Measurements from ENCODE around the gene N4BP2L2. TPM values are rescaled to one million over a fixed set of nuclear protein-coding genes. Genes with fewer than 3 reads are reported as not detected.

N4BP2L2 gene
- total and polyA plus RNA-seq, 8 donors, result 25.5 to 232 (median 123) TPM

- no peak for DNase-seq
- H3K27ac ChIP-seq, result no peak overlapping the region
- TF ChIP-seq CTCF (IDR thresholded peaks at IDR 0.05) (no peak), POLR2AphosphoS5 (IDR thresholded peaks at IDR 0.05) (no peak), EP300 (IDR thresholded peaks at IDR 0.05) (no peak), POLR2A (IDR thresholded peaks at IDR 0.05) (no peak)
- WGBS, 5 donors, result 85 to 89% (median 85%) methylated on average over 3 of the region's 3 CpGs
- no peaks in the 10 kb centered on the region for H3K27me3 ChIP-seq
- H3K36me3 ChIP-seq, result peaks cover 13 to 78% (median 76%) of the 10 kb centered on the region in 4 donors
- peaks cover 0 to 9% (median 0%) of the 10 kb centered on the region in 4 donors for H3K4me1 ChIP-seq
- intact Hi-C loops (cut with DNase I; ENCODE audit: low total_unique reads), result no loop called here
- no peak overlapping the region for H3K4me3 ChIP-seq
- no peaks in the 10 kb centered on the region for H3K9me3 ChIP-seq
These were observed 23.3 kb downstream of the N4BP2L2 start for GRCh38 chr13:32515246-32515645.

DNA sequence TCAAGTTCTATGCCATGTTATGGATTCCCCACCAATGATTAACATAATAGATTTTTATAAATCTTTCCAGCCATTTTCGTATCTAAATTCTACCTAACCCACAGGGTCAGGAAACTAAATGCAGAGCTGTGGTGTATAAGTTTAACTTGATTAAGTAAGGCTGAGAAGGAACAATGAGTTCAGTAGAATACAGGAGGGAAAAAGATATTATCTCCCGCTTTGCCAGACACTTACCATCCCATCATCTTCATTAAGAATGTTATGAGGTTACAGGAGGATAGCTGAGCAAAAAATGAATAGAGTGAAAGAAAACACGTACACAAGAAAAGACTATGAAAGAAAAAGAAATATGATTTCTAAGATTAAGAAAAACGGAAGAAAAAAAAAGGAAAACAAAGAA, 27.1 kb downstream of the N4BP2L2 start:
- Histone ChIP-seq H3K4me1 (no peaks in the 10 kb centered on the region), H3K27ac (no peak overlapping the region), H3K9me3 (no peaks in the 10 kb centered on the region), H3K36me3 (peaks cover 5 to 66% (median 58%) of the 10 kb centered on the region in 4 donors), H3K4me3 (no peak overlapping the region), H3K27me3 (no peaks in the 10 kb centered on the region)
- WGBS, 5 donors, result 83 to 96% (median 92%) methylated on average over 4 of the region's 4 CpGs
- TF ChIP-seq CTCF (IDR thresholded peaks at IDR 0.05) (no peak), EP300 (IDR thresholded peaks at IDR 0.05) (no peak), POLR2A (IDR thresholded peaks at IDR 0.05) (no peak), POLR2AphosphoS5 (IDR thresholded peaks at IDR 0.05) (no peak)
- intact Hi-C loops (cut with DNase I; ENCODE audit: low total_unique reads), result no loop called here
- DNase-seq, result no peak

- no peak for DNase-seq
- H3K4me1 ChIP-seq, result no peaks in the 10 kb centered on the region
- no peak overlapping the region for H3K4me3 ChIP-seq
- no peaks in the 10 kb centered on the region for H3K9me3 ChIP-seq
- no peaks in the 10 kb centered on the region for H3K27me3 ChIP-seq
- intact Hi-C loops (cut with DNase I; ENCODE audit: low total_unique reads), result no loop called here
- 94 to 97% (median 97%) methylated on average over 2 of the region's 2 CpGs for WGBS, 5 donors
- peaks cover 0 to 42% (median 28%) of the 10 kb centered on the region in 4 donors for H3K36me3 ChIP-seq
- TF ChIP-seq EP300 (IDR thresholded peaks at IDR 0.05) (no peak), POLR2A (IDR thresholded peaks at IDR 0.05) (no peak), POLR2AphosphoS5 (IDR thresholded peaks at IDR 0.05) (no peak), CTCF (IDR thresholded peaks at IDR 0.05) (no peak)
- H3K27ac ChIP-seq, result no peak overlapping the region
These were observed 33.7 kb downstream of the N4BP2L2 start for GRCh38 chr13:32504876-32505275.

GRCh38 chr13:32504263-32504662, 34.3 kb downstream of the N4BP2L2 start:
- DNase-seq, result no peak
- Histone ChIP-seq H3K36me3 (peaks cover 0 to 41% (median 25%) of the 10 kb centered on the region in 4 donors), H3K27ac (no peak overlapping the region), H3K27me3 (no peaks in the 10 kb centered on the region), H3K9me3 (no peaks in the 10 kb centered on the region), H3K4me1 (no peaks in the 10 kb centered on the region), H3K4me3 (no peak overlapping the region)
- TF ChIP-seq EP300 (IDR thresholded peaks at IDR 0.05) (no peak), POLR2A (IDR thresholded peaks at IDR 0.05) (no peak), POLR2AphosphoS5 (IDR thresholded peaks at IDR 0.05) (no peak), CTCF (IDR thresholded peaks at IDR 0.05) (no peak)
- intact Hi-C loops (cut with DNase I; ENCODE audit: low total_unique reads), result no loop called here
- 30 to 50% (median 42%) methylated on average over 1 of the region's 1 CpG for WGBS, 5 donors

Measured in stomach (tissue), 9 donors.